Measurements from ENCODE around the gene CLEC4E.

DNA sequence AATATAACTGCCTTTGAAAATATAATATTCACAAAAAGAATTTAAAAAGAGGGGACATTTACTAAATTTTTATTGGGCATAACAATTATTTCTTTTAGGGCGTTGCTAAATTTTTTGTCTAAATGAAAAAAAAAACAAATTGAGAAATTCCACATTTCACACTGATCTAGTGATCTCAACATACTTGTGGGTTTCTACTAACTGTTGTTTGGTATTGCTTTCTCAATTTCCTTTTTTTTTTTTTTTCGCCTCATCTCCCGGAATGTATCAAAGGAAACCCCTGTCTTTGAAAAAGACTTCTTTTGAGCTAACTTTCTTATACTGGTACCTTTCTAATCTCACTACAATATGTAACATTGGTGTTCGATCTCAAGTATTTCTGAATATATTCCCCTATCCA lies 27.4 kb downstream of the CLEC4E start, which contains the start of gene CLEC4D:
- TF ChIP-seq POLR2AphosphoS5 (IDR thresholded peaks at IDR 0.05) = no peak
- TF ChIP-seq, protein P1, sequence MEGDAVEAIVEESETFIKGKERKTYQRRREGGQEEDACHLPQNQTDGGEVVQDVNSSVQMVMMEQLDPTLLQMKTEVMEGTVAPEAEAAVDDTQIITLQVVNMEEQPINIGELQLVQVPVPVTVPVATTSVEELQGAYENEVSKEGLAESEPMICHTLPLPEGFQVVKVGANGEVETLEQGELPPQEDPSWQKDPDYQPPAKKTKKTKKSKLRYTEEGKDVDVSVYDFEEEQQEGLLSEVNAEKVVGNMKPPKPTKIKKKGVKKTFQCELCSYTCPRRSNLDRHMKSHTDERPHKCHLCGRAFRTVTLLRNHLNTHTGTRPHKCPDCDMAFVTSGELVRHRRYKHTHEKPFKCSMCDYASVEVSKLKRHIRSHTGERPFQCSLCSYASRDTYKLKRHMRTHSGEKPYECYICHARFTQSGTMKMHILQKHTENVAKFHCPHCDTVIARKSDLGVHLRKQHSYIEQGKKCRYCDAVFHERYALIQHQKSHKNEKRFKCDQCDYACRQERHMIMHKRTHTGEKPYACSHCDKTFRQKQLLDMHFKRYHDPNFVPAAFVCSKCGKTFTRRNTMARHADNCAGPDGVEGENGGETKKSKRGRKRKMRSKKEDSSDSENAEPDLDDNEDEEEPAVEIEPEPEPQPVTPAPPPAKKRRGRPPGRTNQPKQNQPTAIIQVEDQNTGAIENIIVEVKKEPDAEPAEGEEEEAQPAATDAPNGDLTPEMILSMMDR (IDR thresholded peaks at IDR 0.05) = no peak
- TF ChIP-seq EP300 (IDR thresholded peaks at IDR 0.05) = no peak
- no peak for TF ChIP-seq POLR2A (IDR thresholded peaks at IDR 0.05)
